Hepatocyte (in vitro differentiated cells): ENCODE results near the gene ADH6.
A peak's percentile ranks its signal among the peaks of the same experiment; 100 is the strongest.

Source experiments
- EZH2phosphoT487 ChIP-seq: fragments of 200-600 bp; sonication (generic); IDR thresholded peaks from one replicate; pipeline ENCODE4 v1.6.1; 2018; ENCODE audit warnings: antibody characterized with exemption, mild to moderate bottlenecking, low read depth, moderate library complexity; ENCODE audit not compliant: unreplicated experiment, severe bottlenecking
- TF ChIP-seq, protein P1 (sequence below): fragments of 200-600 bp; sonication (generic); IDR thresholded peaks from 2 replicates; pipeline ENCODE4 v1.5.1; 2016; ENCODE audit warnings: antibody characterized with exemption, mild to moderate bottlenecking; ENCODE audit not compliant: poor library complexity

- TF ChIP-seq, protein P1, sequence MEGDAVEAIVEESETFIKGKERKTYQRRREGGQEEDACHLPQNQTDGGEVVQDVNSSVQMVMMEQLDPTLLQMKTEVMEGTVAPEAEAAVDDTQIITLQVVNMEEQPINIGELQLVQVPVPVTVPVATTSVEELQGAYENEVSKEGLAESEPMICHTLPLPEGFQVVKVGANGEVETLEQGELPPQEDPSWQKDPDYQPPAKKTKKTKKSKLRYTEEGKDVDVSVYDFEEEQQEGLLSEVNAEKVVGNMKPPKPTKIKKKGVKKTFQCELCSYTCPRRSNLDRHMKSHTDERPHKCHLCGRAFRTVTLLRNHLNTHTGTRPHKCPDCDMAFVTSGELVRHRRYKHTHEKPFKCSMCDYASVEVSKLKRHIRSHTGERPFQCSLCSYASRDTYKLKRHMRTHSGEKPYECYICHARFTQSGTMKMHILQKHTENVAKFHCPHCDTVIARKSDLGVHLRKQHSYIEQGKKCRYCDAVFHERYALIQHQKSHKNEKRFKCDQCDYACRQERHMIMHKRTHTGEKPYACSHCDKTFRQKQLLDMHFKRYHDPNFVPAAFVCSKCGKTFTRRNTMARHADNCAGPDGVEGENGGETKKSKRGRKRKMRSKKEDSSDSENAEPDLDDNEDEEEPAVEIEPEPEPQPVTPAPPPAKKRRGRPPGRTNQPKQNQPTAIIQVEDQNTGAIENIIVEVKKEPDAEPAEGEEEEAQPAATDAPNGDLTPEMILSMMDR, result peak; percentile 18
- TF ChIP-seq EZH2phosphoT487, result no peak
Measured at GRCh38 chr4:99201690-99202089, 17.4 kb downstream of the ADH6 start.
